ENCODE results near the gene STT3B.
"Not testable (repeated sequence)": the region's sequence is repeated elsewhere in the genome, so short reads cannot be mapped to it uniquely, and the experiment has no call there.

STT3B gene

DNA sequence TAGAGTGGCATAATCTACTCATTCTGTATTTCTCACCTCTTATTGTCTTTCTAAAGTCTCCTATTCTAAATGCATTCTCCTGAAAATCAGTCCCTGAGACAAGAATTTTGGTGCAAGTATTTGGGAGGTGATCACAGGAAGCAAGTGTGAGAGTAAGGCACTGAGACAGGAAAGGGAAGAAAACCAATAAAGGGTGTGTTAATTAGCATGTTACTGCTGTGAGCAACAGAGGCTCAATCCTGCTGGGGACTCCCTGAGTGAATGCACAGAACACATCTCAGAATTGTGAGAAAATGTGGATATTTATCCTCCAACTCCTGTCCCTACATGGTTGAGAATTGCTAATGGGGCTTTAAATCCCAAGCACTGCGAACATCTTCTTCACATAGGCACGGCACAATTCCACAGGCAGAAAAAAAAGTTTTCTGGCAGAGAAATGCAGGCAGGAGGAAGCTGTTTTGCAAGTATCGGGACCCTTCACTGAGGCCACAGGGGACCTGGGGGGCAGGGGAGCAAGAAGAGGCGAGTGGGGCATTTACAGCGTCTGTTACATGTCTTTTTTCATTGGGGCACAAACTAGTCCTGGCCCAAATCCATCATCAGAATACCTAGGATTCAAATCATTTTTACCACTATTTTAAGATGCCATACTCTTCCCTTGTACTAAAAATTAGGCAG, 27.2 kb upstream of the STT3B start:
- Histone ChIP-seq H3K9ac (ENCODE audit: insufficient read length, low read depth) (peak overlapping the region; percentile 6), H3K9me3 (ENCODE audit: insufficient read depth, low read length) (no peaks in the 10 kb centered on the region), H3K4me3 (ENCODE audit: insufficient read length, low read depth) (no peak overlapping the region), H3K27me3 (ENCODE audit: insufficient read depth, insufficient read length) (no peaks in the 10 kb centered on the region), H3K4me1 (ENCODE audit: insufficient read depth, insufficient read length) (no peaks in the 10 kb centered on the region), H3K36me3 (ENCODE audit: insufficient read depth, insufficient read length, low read length) (no peaks in the 10 kb centered on the region)
- no peak for TF ChIP-seq ZNF274 (IDR thresholded peaks at IDR 0.05; ENCODE audit: low read depth, low read length)
- no peak for TF ChIP-seq SUZ12 (IDR thresholded peaks at IDR 0.05; ENCODE audit: extremely low read depth, insufficient read depth, insufficient read length)
- no peak for TF ChIP-seq YY1 (IDR thresholded peaks at IDR 0.05; ENCODE audit: insufficient read depth, insufficient read length)
- peak; percentile 18 for DNase-seq (ENCODE audit: low read depth, low spot score)

- H3K27me3 ChIP-seq (ENCODE audit: insufficient read depth, insufficient read length); H3K36me3 ChIP-seq (ENCODE audit: insufficient read depth, insufficient read length, low read length); DNase-seq (ENCODE audit: low read depth, low spot score); H3K9me3 ChIP-seq (ENCODE audit: insufficient read depth, low read length); H3K4me1 ChIP-seq (ENCODE audit: insufficient read depth, insufficient read length); H3K4me3 ChIP-seq (ENCODE audit: insufficient read length, low read depth); H3K9ac ChIP-seq (ENCODE audit: insufficient read length, low read depth): not testable (repeated sequence)
Measured at GRCh38 chr3:31506515-31506914, 26.2 kb upstream of the STT3B start.

- TF ChIP-seq SUZ12 (IDR thresholded peaks at IDR 0.05; ENCODE audit: extremely low read depth, insufficient read depth, insufficient read length) (no peak), ZNF274 (IDR thresholded peaks at IDR 0.05; ENCODE audit: low read depth, low read length) (no peak), YY1 (IDR thresholded peaks at IDR 0.05; ENCODE audit: insufficient read depth, insufficient read length) (no peak)
- Histone ChIP-seq H3K36me3 (ENCODE audit: insufficient read depth, insufficient read length, low read length) (no peaks in the 10 kb centered on the region), H3K27me3 (ENCODE audit: insufficient read depth, insufficient read length) (no peaks in the 10 kb centered on the region), H3K9ac (ENCODE audit: insufficient read length, low read depth) (no peak overlapping the region), H3K4me1 (ENCODE audit: insufficient read depth, insufficient read length) (no peaks in the 10 kb centered on the region), H3K4me3 (ENCODE audit: insufficient read length, low read depth) (no peak overlapping the region), H3K9me3 (ENCODE audit: insufficient read depth, low read length) (no peaks in the 10 kb centered on the region)
- no peak for DNase-seq (ENCODE audit: low read depth, low spot score)
Measured at GRCh38 chr3:31508452-31509146, 24.1 kb upstream of the STT3B start.

DNA sequence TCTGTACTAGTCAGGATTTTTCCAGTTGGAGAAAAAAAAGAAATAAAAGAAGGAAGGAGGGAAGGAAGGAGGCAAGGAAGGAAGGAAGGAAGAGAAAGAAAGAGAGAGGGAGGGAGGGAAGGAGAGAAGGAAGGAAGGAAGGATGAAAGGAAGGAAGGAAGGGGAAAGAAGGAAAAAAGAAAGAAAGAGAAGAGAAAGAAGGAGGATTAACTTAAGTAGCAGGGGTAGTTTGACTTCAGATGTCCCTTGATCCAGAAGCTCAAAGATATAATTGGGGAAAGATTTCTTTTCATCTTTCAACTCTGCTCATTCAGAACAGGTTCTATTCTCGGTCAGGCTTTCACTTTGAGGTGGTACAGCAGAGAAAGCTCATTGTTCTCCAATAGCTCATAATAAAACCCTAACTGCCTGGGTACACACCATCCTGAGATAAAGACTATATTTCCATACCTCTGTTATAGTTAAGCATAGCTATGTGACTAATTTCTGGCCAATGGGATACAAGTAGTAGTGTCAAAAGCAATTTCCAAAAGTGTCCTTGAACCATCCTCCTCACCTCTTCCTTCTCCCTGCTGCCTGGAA, 23.5 kb upstream of the STT3B start:
- no peak overlapping the region for H3K4me3 ChIP-seq (ENCODE audit: insufficient read length, low read depth)
- TF ChIP-seq SUZ12 (IDR thresholded peaks at IDR 0.05; ENCODE audit: extremely low read depth, insufficient read depth, insufficient read length), result no peak
- TF ChIP-seq ZNF274 (IDR thresholded peaks at IDR 0.05; ENCODE audit: low read depth, low read length), result no peak
- no peak for TF ChIP-seq YY1 (IDR thresholded peaks at IDR 0.05; ENCODE audit: insufficient read depth, insufficient read length)
- no peaks in the 10 kb centered on the region for H3K36me3 ChIP-seq (ENCODE audit: insufficient read depth, insufficient read length, low read length)
- H3K27me3 ChIP-seq (ENCODE audit: insufficient read depth, insufficient read length), result no peaks in the 10 kb centered on the region
- H3K4me1 ChIP-seq (ENCODE audit: insufficient read depth, insufficient read length), result no peaks in the 10 kb centered on the region
- DNase-seq (ENCODE audit: low read depth, low spot score), result no peak
- H3K9ac ChIP-seq (ENCODE audit: insufficient read length, low read depth), result no peak overlapping the region
- H3K9me3 ChIP-seq (ENCODE audit: insufficient read depth, low read length), result no peaks in the 10 kb centered on the region

DNA sequence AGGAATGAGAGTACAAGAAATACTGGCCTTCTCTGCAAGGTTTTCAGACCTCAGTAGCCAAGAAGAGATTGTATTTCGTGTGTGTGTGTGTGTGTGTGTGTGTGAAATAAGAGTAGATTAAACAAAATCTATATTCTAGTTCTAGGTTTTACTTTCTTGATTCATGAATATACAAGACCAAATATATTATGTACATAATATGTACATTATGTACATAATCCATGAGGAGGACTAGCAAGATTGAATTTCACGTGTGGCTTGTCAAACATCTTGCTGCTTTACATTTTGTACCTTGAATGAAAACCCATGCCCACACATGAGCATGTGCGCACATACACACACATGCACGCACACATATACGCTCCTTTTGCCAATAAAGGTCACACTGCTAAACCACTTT, 18.2 kb upstream of the STT3B start:
- no peak for DNase-seq (ENCODE audit: low read depth, low spot score)
- Histone ChIP-seq H3K9ac (ENCODE audit: insufficient read length, low read depth) (no peak overlapping the region), H3K36me3 (ENCODE audit: insufficient read depth, insufficient read length, low read length) (no peaks in the 10 kb centered on the region), H3K4me1 (ENCODE audit: insufficient read depth, insufficient read length) (no peaks in the 10 kb centered on the region), H3K4me3 (ENCODE audit: insufficient read length, low read depth) (no peak overlapping the region), H3K9me3 (ENCODE audit: insufficient read depth, low read length) (no peaks in the 10 kb centered on the region), H3K27me3 (ENCODE audit: insufficient read depth, insufficient read length) (no peaks in the 10 kb centered on the region)
- TF ChIP-seq SUZ12 (IDR thresholded peaks at IDR 0.05; ENCODE audit: extremely low read depth, insufficient read depth, insufficient read length) (no peak), ZNF274 (IDR thresholded peaks at IDR 0.05; ENCODE audit: low read depth, low read length) (no peak), YY1 (IDR thresholded peaks at IDR 0.05; ENCODE audit: insufficient read depth, insufficient read length) (no peak)

DNA sequence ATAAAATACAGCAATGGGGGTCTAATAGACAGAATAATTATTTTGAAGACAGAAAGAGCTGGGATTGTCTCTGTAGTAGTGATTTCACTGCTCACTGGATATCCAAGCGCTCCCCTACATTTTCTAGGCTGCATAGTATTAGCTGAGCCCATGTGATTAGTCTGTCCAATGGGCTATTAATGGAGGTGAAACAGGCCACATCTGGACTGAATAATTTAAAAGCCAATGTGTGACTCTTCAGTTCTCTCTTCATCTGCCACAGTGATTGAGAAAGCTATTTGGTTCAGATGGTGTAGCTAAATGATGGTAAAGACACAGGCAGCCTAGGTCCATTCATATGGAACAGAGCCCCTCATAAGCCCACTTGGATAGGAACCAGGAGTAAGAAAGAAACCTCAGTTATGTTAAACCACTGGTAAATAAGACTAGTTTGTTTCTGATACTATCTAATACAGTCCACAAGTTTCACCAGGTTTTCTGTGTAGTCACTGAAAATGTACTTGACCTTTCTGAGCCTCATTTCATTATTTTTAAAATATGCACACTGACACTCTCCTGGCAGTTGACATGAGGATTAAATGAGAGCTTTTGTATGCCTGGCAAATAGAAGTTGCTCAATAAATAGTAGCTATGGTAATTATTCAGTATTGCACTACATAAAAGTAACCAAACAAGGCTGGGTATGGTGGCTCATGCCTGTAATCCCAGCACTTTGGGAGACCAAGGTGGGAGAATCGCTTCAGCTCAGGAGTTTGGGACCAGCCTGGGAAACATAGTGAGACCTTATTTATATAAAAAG, 17.0 kb upstream of the STT3B start:
- no peak for DNase-seq (ENCODE audit: low read depth, low spot score)
- H3K36me3 ChIP-seq (ENCODE audit: insufficient read depth, insufficient read length, low read length), result no peaks in the 10 kb centered on the region
- no peaks in the 10 kb centered on the region for H3K27me3 ChIP-seq (ENCODE audit: insufficient read depth, insufficient read length)
- TF ChIP-seq ZNF274 (IDR thresholded peaks at IDR 0.05; ENCODE audit: low read depth, low read length), result no peak
- no peak for TF ChIP-seq SUZ12 (IDR thresholded peaks at IDR 0.05; ENCODE audit: extremely low read depth, insufficient read depth, insufficient read length)
- TF ChIP-seq YY1 (IDR thresholded peaks at IDR 0.05; ENCODE audit: insufficient read depth, insufficient read length), result no peak
- no peaks in the 10 kb centered on the region for H3K4me1 ChIP-seq (ENCODE audit: insufficient read depth, insufficient read length)
- no peak overlapping the region for H3K4me3 ChIP-seq (ENCODE audit: insufficient read length, low read depth)
- H3K9ac ChIP-seq (ENCODE audit: insufficient read length, low read depth), result no peak overlapping the region
- no peaks in the 10 kb centered on the region for H3K9me3 ChIP-seq (ENCODE audit: insufficient read depth, low read length)

GRCh38 chr3:31516757-31517156, 16.0 kb upstream of the STT3B start:
- H3K9me3 ChIP-seq (ENCODE audit: insufficient read depth, low read length), result no peaks in the 10 kb centered on the region
- no peaks in the 10 kb centered on the region for H3K36me3 ChIP-seq (ENCODE audit: insufficient read depth, insufficient read length, low read length)
- H3K9ac ChIP-seq (ENCODE audit: insufficient read length, low read depth), result no peak overlapping the region
- H3K4me3 ChIP-seq (ENCODE audit: insufficient read length, low read depth), result no peak overlapping the region
- TF ChIP-seq SUZ12 (IDR thresholded peaks at IDR 0.05; ENCODE audit: extremely low read depth, insufficient read depth, insufficient read length) (no peak), YY1 (IDR thresholded peaks at IDR 0.05; ENCODE audit: insufficient read depth, insufficient read length) (no peak), ZNF274 (IDR thresholded peaks at IDR 0.05; ENCODE audit: low read depth, low read length) (no peak)
- no peak for DNase-seq (ENCODE audit: low read depth, low spot score)
- no peaks in the 10 kb centered on the region for H3K27me3 ChIP-seq (ENCODE audit: insufficient read depth, insufficient read length)
- H3K4me1 ChIP-seq (ENCODE audit: insufficient read depth, insufficient read length), result no peaks in the 10 kb centered on the region

Measured in NT2/D1 (cell line).